CD4-positive, alpha-beta T cell (primary cell): Measurements from ENCODE around the gene CELF4. TPM values are rescaled to one million over a fixed set of nuclear protein-coding genes. Genes with fewer than 3 reads are reported as not detected.

Experiments used
- ATAC-seq: fragments of 200-7000 bp; cut with Tn5 transposase; one replicate; pipeline ENCODE4 v1.10.0; 2022; ENCODE audit warnings: mild to moderate bottlenecking; ENCODE audit not compliant: poor library complexity
- CTCF ChIA-PET: fragments of 350-600 bp; sonication (Branson Sonifier 250); formaldehyde crosslinking; loops from one replicate; lab custom pipeline; 2021; ENCODE audit warnings: antibody characterized with exemption, inconsistent platforms; lab: Charles Lee
- POLR2A ChIA-PET: fragments of 350-600 bp; sonication (Branson Sonifier 250); formaldehyde crosslinking; loops from one replicate; lab custom pipeline; 2021; ENCODE audit warnings: antibody characterized with exemption, inconsistent platforms; lab: Charles Lee
- DNase-seq, 14 experiments: peaks; one replicate each; pipeline ENCODE4 v3.0.0-alpha.2; 2013 to 2020; ENCODE audit warnings: mixed read lengths in 2 of 14
- H3K27ac ChIP-seq, 2 donors: one replicate each; pipeline versions ENCODE4 v1.5.1 to v1.7.0; 2013; ENCODE audit warnings: low read length in 2 of 2, low read depth in 1 of 2, mild to moderate bottlenecking in 1 of 2
- H3K27me3 ChIP-seq, 2 experiments: 1 replicate in 1 of 2; 2 replicates in 1 of 2; pipeline versions ENCODE4 v1.6.1 to v1.7.0; 2013; ENCODE audit warnings: low read length in 2 of 2, control low read depth in 1 of 2, mild to moderate bottlenecking in 1 of 2, moderate library complexity in 1 of 2; ENCODE audit not compliant: insufficient read depth in 2 of 2, control insufficient read depth in 1 of 2
- H3K36me3 ChIP-seq: one replicate; pipeline ENCODE4 v1.6.1; 2013; ENCODE audit warnings: low read length, control low read depth; ENCODE audit not compliant: insufficient read depth
- H3K4me1 ChIP-seq: one replicate; pipeline ENCODE4 v1.6.1; 2013; ENCODE audit warnings: low read length, control low read depth; ENCODE audit not compliant: insufficient read depth
- H3K4me3 ChIP-seq: one replicate; pipeline ENCODE4 v1.5.1; 2013; ENCODE audit warnings: mild to moderate bottlenecking, low read length, moderate library complexity
- H3K9me3 ChIP-seq, 2 experiments: 1 replicate in 1 of 2; 2 replicates in 1 of 2; pipeline versions ENCODE4 v1.6.1 to v1.7.0; 2013; ENCODE audit warnings: low read length in 2 of 2, mild to moderate bottlenecking in 2 of 2, control low read depth in 1 of 2, moderate library complexity in 1 of 2; ENCODE audit not compliant: control insufficient read depth in 1 of 2, insufficient read depth in 1 of 2
- H3K27ac Mint-ChIP-seq: one replicate; pipeline ENCODE4 v1.8.0; 2020; ENCODE audit warnings: mixed read lengths
- H3K27me3 Mint-ChIP-seq: one replicate; pipeline ENCODE4 v1.8.0; 2021; ENCODE audit warnings: mixed read lengths
- H3K36me3 Mint-ChIP-seq: one replicate; pipeline ENCODE4 v1.8.0; 2021; ENCODE audit warnings: low read depth, mixed read lengths
- H3K4me1 Mint-ChIP-seq: one replicate; pipeline ENCODE4 v1.8.0; 2021; ENCODE audit warnings: low read depth, mixed read lengths
- H3K4me3 Mint-ChIP-seq: one replicate; pipeline ENCODE4 v1.8.0; 2020; ENCODE audit warnings: mild to moderate bottlenecking, mixed read lengths
- H3K9me3 Mint-ChIP-seq: one replicate; pipeline ENCODE4 v1.8.0; 2020; ENCODE audit warnings: mixed read lengths
- CTCF ChIP-seq: fragments of 200-600 bp; IDR thresholded peaks from one replicate; pipeline ENCODE4 v1.8.0; 2022; ENCODE audit warnings: antibody characterized with exemption, mild to moderate bottlenecking
- intact Hi-C, 2 experiments: fragments of 100-400 bp; cut with DNase I in 1 of 2; cut with micrococcal nuclease in 1 of 2; formaldehyde crosslinking; loops; one replicate each; pipeline versions ENCODE4 v1.15.1 to v1.9.0; 2023 to 2025; cut with DNase I, micrococcal nuclease
- total RNA-seq, 174 experiments: library from RNA in 2 of 174; stranded (reverse) in 2 of 174; gene quantifications; one replicate each; pipeline ENCODE4 v1.2.3 and lab custom pipeline; 2021 to 2026

The CELF4 gene
- total RNA-seq, 2 experiments from 2014 or later, result not detected

- Mint-ChIP-seq H3K9me3 (no peaks in the 10 kb centered on the region), H3K27me3 (peaks cover 39% of the 10 kb centered on the region), H3K4me3 (no peak overlapping the region), H3K27ac (no peak overlapping the region), H3K4me1 (no peaks in the 10 kb centered on the region), H3K36me3 (no peaks in the 10 kb centered on the region)
- Histone ChIP-seq H3K4me1 (no peaks in the 10 kb centered on the region), H3K9me3 (peaks cover 0 to 4% of the 10 kb centered on the region in 2 experiments), H3K27ac (no peak overlapping the region), H3K36me3 (no peaks in the 10 kb centered on the region), H3K4me3 (no peak overlapping the region), H3K27me3 (peaks cover 9 to 13% of the 10 kb centered on the region in 2 experiments)
- CTCF ChIA-PET, result no interaction called here
- intact Hi-C loops, result no loop called here
- DNase-seq (no peak), ATAC-seq (no peak)
- POLR2A ChIA-PET, result no interaction called here
- no peak for TF ChIP-seq CTCF
These were observed 35.7 kb downstream of the CELF4 start for GRCh38 chr18:37529863-37530262.

- H3K4me3 Mint-ChIP-seq, result no peak overlapping the region
- Histone ChIP-seq H3K27me3 (peaks cover 10 to 17% of the 10 kb centered on the region in 2 experiments), H3K4me1 (no peaks in the 10 kb centered on the region), H3K4me3 (no peak overlapping the region), H3K27ac (no peak overlapping the region), H3K36me3 (no peaks in the 10 kb centered on the region), H3K9me3 (peaks cover 0 to 10% of the 10 kb centered on the region in 2 experiments)
- H3K27me3 Mint-ChIP-seq, result peaks cover 44% of the 10 kb centered on the region
- H3K4me1 Mint-ChIP-seq, result no peaks in the 10 kb centered on the region
- no peaks in the 10 kb centered on the region for H3K36me3 Mint-ChIP-seq
- CTCF ChIA-PET, result no interaction called here
- ATAC-seq (no peak), DNase-seq (no peak)
- H3K27ac Mint-ChIP-seq, result no peak overlapping the region
- intact Hi-C loops, result no loop called here
- no peaks in the 10 kb centered on the region for H3K9me3 Mint-ChIP-seq
- no peak for TF ChIP-seq CTCF
- POLR2A ChIA-PET, result no interaction called here
These were observed 36.3 kb downstream of the CELF4 start for GRCh38 chr18:37529296-37529695.

- no peak for ATAC-seq
- no peak overlapping the region for H3K4me3 ChIP-seq
- Mint-ChIP-seq H3K27ac (no peak overlapping the region), H3K9me3 (no peaks in the 10 kb centered on the region), H3K27me3 (peaks cover 58% of the 10 kb centered on the region), H3K36me3 (no peaks in the 10 kb centered on the region), H3K4me3 (no peak overlapping the region), H3K4me1 (no peaks in the 10 kb centered on the region)
- DNase-seq, result no peak
- H3K27ac ChIP-seq, result no peak overlapping the region
- intact Hi-C loops, result loop anchor here in 1 of 2 experiments (2.0 kb wide), 1 partner anchor 25 kb away; no protein-coding TSS in a partner anchor
- H3K36me3 ChIP-seq, result no peaks in the 10 kb centered on the region
- TF ChIP-seq CTCF, result no peak
- H3K4me1 ChIP-seq, result no peaks in the 10 kb centered on the region
- ChIA-PET POLR2A (no interaction called here), CTCF (no interaction called here)
- H3K9me3 ChIP-seq, result peaks cover 0 to 21% of the 10 kb centered on the region in 2 experiments
- peaks cover 18 to 35% of the 10 kb centered on the region in 2 experiments for H3K27me3 ChIP-seq
These were observed 38.2 kb downstream of the CELF4 start for GRCh38 chr18:37527395-37527794.
